GM23248 (cell line): ENCODE data around the gene ATRN. TPM values are rescaled to one million over a fixed set of nuclear protein-coding genes. Genes with fewer than 3 reads are reported as not detected.

Experiments
- DNase-seq: peaks from one replicate; pipeline ENCODE4 v3.0.0-alpha.2; 2015
- H2AFZ ChIP-seq: fragments of 200-600 bp; sonication (generic); 2 replicates; pipeline ENCODE4 v1.6.1; 2016; ENCODE audit warnings: antibody characterized with exemption
- H3F3A ChIP-seq: fragments of 200-600 bp; sonication (generic); 2 replicates; pipeline ENCODE4 v1.6.1; 2016; ENCODE audit warnings: mild to moderate bottlenecking, antibody characterized with exemption, mixed run types; ENCODE audit not compliant: insufficient read depth
- H3K27ac ChIP-seq: fragments of 200-600 bp; sonication (generic); 2 replicates; pipeline ENCODE4 v1.5.1; 2016; ENCODE audit warnings: mild to moderate bottlenecking
- H3K27me3 ChIP-seq: fragments of 200-600 bp; sonication (generic); replicated peaks from 2 replicates; pipeline ENCODE4 v1.6.1; 2016; ENCODE audit warnings: mild to moderate bottlenecking; ENCODE audit not compliant: insufficient read depth
- H3K36me3 ChIP-seq: fragments of 200-600 bp; sonication (generic); 2 replicates; pipeline ENCODE4 v1.6.1; 2016; ENCODE audit warnings: low read depth, mild to moderate bottlenecking
- H3K4me1 ChIP-seq: fragments of 200-600 bp; sonication (generic); 2 replicates; pipeline ENCODE4 v1.6.1; 2016; ENCODE audit warnings: mild to moderate bottlenecking; ENCODE audit not compliant: insufficient read depth
- H3K4me2 ChIP-seq: fragments of 200-600 bp; sonication (generic); one replicate; pipeline ENCODE4 v1.6.1; 2016; ENCODE audit warnings: mild to moderate bottlenecking; ENCODE audit not compliant: unreplicated experiment
- H3K4me3 ChIP-seq: fragments of 200-600 bp; sonication (generic); 2 replicates; pipeline ENCODE4 v1.5.1; 2016; ENCODE audit warnings: mild to moderate bottlenecking
- H3K79me2 ChIP-seq: fragments of 200-600 bp; sonication (generic); 2 replicates; pipeline ENCODE4 v1.6.1; 2016; ENCODE audit warnings: mild to moderate bottlenecking; ENCODE audit not compliant: insufficient read depth
- H3K9ac ChIP-seq: fragments of 200-600 bp; sonication (generic); 2 replicates; pipeline ENCODE4 v1.6.1; 2016; ENCODE audit warnings: mild to moderate bottlenecking
- H3K9me2 ChIP-seq: fragments of 200-600 bp; sonication (generic); 2 replicates; pipeline ENCODE4 v1.6.1; 2016; ENCODE audit warnings: mixed run types, mild to moderate bottlenecking, moderate library complexity; ENCODE audit not compliant: insufficient read depth
- H3K9me3 ChIP-seq: fragments of 200-600 bp; sonication (generic); one replicate; pipeline ENCODE4 v1.6.1; 2017; ENCODE audit warnings: low read depth
- H4K20me1 ChIP-seq: fragments of 200-600 bp; sonication (generic); 2 replicates; pipeline ENCODE4 v1.6.0; 2016; ENCODE audit not compliant: insufficient read depth
- EZH2 ChIP-seq: fragments of 200-600 bp; sonication (generic); IDR thresholded peaks from 2 replicates; pipeline ENCODE4 v1.6.1; 2018; ENCODE audit warnings: antibody characterized with exemption, mild to moderate bottlenecking; ENCODE audit not compliant: insufficient read depth, poor library complexity, severe bottlenecking
- EZH2phosphoT487 ChIP-seq: fragments of 200-600 bp; sonication (generic); IDR thresholded peaks from 2 replicates; pipeline ENCODE4 v1.6.1; 2018; ENCODE audit warnings: antibody characterized with exemption, moderate library complexity, mild to moderate bottlenecking, low read depth; ENCODE audit not compliant: insufficient read depth
- WGBS, 2 experiments: methylation state at CpG; one replicate each; pipeline ENCODE4 v1.1.6; 2015 to 2017; ENCODE audit warnings: low lambda C conversion rate in 2 of 2, low coverage in 1 of 2; ENCODE audit errors: missing lambda C conversion rate in 2 of 2; 5-methylcytosine and 5-hydroxymethylcytosine counted together
- in situ Hi-C: fragments of 300-500 bp; cut with MboI; formaldehyde crosslinking; loops from 2 replicates; pipeline ENCODE4 v1.15.0; 2020
- polyA plus RNA-seq: library from polyadenylated mRNA; unstranded; fragments of >200 nt; fragmentation: Nextera tagmentation; extraction: Ambion mirVana; gene quantifications from 2 replicates; pipeline ENCODE4 v1.2.1, GENCODE V29; 2016
- total RNA-seq: library from RNA; depleted of rRNA; stranded (reverse); fragments of >200 nt; shearing (Covaris generic); gene quantifications from 2 replicates; pipeline ENCODE4 v1.2.3, GENCODE V29; 2014

ATRN gene
- total and polyA plus RNA-seq, 2 experiments from 2014 or later: 9.9 to 38.7 TPM

GRCh38 chr20:3681352-3681930, 210.6 kb downstream of the ATRN start:
- H2AFZ ChIP-seq: peak overlapping the region; percentile 56
- 2 to 3% methylated on average over 9 to 25 of the region's 32 CpGs for WGBS, 2 experiments
- no peaks in the 10 kb centered on the region for H4K20me1 ChIP-seq
- H3K9me3 ChIP-seq: no peaks in the 10 kb centered on the region
- peaks cover 43% of the 10 kb centered on the region for H3K4me1 ChIP-seq
- peaks cover 8% of the 10 kb centered on the region; the same call in 1 of the 2 replicates for H3F3A ChIP-seq
- H3K27ac ChIP-seq: no peak overlapping the region
- no peaks in the 10 kb centered on the region for H3K36me3 ChIP-seq
- peak overlapping the region; percentile 84 for H3K4me2 ChIP-seq
- TF ChIP-seq EZH2phosphoT487: no peak
- no peak for TF ChIP-seq EZH2
- peak overlapping the region; percentile 71 for H3K9ac ChIP-seq
- no peaks in the 10 kb centered on the region for H3K27me3 ChIP-seq
- peak overlapping the region; percentile 73 for H3K4me3 ChIP-seq
- H3K9me2 ChIP-seq: no peaks in the 10 kb centered on the region
- in situ Hi-C loops: no loop called here
- no peaks in the 10 kb centered on the region for H3K79me2 ChIP-seq
- DNase-seq: no peak

DNA sequence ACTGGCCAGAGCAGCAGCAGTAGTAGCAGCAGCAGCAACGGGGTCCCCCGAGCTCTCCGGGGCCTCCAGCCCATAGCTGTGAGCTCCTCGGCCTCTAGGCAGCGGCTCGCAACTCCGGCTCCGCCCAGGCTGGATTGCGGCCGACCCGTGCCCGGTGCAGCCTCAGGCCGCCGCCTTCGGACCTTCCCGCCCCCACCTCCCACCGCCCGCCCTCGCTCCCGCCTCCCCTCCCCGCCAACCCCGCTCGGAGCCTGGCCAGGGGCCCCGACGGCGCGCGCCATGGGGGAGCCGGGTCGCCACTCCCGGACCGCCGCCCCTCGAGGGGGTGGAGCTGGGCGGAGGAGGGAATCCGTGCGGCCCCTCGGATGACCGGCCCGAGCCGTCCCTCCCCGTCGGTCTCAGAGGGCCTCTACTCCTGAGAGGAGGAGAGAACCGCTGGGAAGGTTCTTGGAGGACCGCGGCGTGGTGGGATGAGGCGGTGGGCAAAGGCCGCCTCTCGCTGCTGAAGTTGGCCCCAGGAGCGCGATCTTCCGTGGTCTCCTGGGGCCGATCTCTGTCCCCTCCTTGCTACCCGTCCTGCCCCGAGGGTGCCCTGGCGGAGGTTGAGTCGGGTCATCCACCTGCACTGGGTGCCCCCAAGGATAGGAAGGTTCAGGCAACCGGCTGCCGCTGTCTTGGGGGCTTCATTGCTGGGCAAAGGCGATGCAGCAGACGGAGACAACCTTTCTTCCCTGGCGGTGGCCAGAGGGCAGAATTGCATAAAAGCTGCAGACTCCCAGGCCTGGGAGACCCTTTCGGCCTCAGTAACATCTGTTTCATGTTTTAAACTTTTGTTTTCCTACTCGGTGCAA, 211.3 kb downstream of the ATRN start, which contains the start of gene ADAM33:
Gene ADAM33, minus strand, starts transcription at position 80 of the 851 bp plus-strand sequence. Its CDS starts 6 bp downstream, at position 74.
- Histone ChIP-seq H3F3A (peaks cover 9% of the 10 kb centered on the region), H3K4me1 (peaks cover 44% of the 10 kb centered on the region), H2AFZ (peak within 1 kb of the TSS; percentile 72), H3K9me2 (no peaks in the 10 kb centered on the region), H3K4me3 (peak within 1 kb of the TSS; percentile 73), H3K9ac (peak within 1 kb of the TSS; percentile 71), H3K27me3 (no peaks in the 10 kb centered on the region), H3K79me2 (no peaks in the 10 kb centered on the region), H3K9me3 (no peaks in the 10 kb centered on the region), H3K36me3 (no peaks in the 10 kb centered on the region), H3K27ac (no peak within 1 kb of the TSS), H3K4me2 (peak within 1 kb of the TSS; percentile 84), H4K20me1 (no peaks in the 10 kb centered on the region)
- peak; percentile 64 for DNase-seq
- in situ Hi-C loops: no loop called here
- WGBS, 2 experiments: 3% methylated on average over 34 to 41 of the region's 65 CpGs
- TF ChIP-seq EZH2 (no peak), EZH2phosphoT487 (no peak)

- no peaks in the 10 kb centered on the region for H3K27me3 ChIP-seq
- 65 to 66% methylated on average over 7 of the region's 7 CpGs for WGBS, 2 experiments
- no peaks in the 10 kb centered on the region for H3K36me3 ChIP-seq
- no peaks in the 10 kb centered on the region for H3K9me2 ChIP-seq
- no peak overlapping the region for H3K27ac ChIP-seq
- no peak overlapping the region for H3K9ac ChIP-seq
- no peaks in the 10 kb centered on the region for H3K9me3 ChIP-seq
- H2AFZ ChIP-seq: no peak overlapping the region
- H3K79me2 ChIP-seq: no peaks in the 10 kb centered on the region
- peak; percentile 25 for DNase-seq
- in situ Hi-C loops: no loop called here
- no peak overlapping the region for H3K4me2 ChIP-seq
- H3K4me3 ChIP-seq: no peak overlapping the region
- H3F3A ChIP-seq: peaks cover 14% of the 10 kb centered on the region
- no peaks in the 10 kb centered on the region for H4K20me1 ChIP-seq
- no peak for TF ChIP-seq EZH2
- TF ChIP-seq EZH2phosphoT487: no peak
- peaks cover 21% of the 10 kb centered on the region for H3K4me1 ChIP-seq
Observed at GRCh38 chr20:3685341-3685740, 214.5 kb downstream of the ATRN start.

GRCh38 chr20:3686421-3686820, 215.6 kb downstream of the ATRN start:
- WGBS, 2 experiments: 26% methylated on average over 7 of the region's 7 CpGs
- no peaks in the 10 kb centered on the region for H4K20me1 ChIP-seq
- DNase-seq: no peak
- H3K9me2 ChIP-seq: no peaks in the 10 kb centered on the region
- H3K36me3 ChIP-seq: no peaks in the 10 kb centered on the region
- peaks cover 17% of the 10 kb centered on the region for H3K4me1 ChIP-seq
- no peak for TF ChIP-seq EZH2
- no peak for TF ChIP-seq EZH2phosphoT487
- no peak overlapping the region for H3K9ac ChIP-seq
- H3K4me2 ChIP-seq: peak overlapping the region; percentile 37
- peaks cover 10% of the 10 kb centered on the region for H3F3A ChIP-seq
- H3K79me2 ChIP-seq: no peaks in the 10 kb centered on the region
- no peaks in the 10 kb centered on the region for H3K27me3 ChIP-seq
- peak overlapping the region; percentile 78 for H3K27ac ChIP-seq
- in situ Hi-C loops: no loop called here
- no peaks in the 10 kb centered on the region for H3K9me3 ChIP-seq
- H3K4me3 ChIP-seq: no peak overlapping the region
- 0 out of 2 replicates have a peak overlapping the region, but pooled peaks have one; percentile 76 for H2AFZ ChIP-seq
